WTC11 (cell line): ENCODE measurements around the gene SKAP2. TPM values are rescaled to one million over a fixed set of nuclear protein-coding genes. Genes with fewer than 3 reads are reported as not detected.

Experiments
- ATAC-seq: fragments of 200-7000 bp; cut with Tn5 transposase; 2 replicates; pipeline ENCODE4 v1.10.0; 2021; ENCODE audit warnings: mild to moderate bottlenecking, moderate library complexity
- CTCF ChIA-PET: fragments of 300-600 bp; sonication (Branson Sonifier 250); formaldehyde crosslinking; loops from one replicate; lab custom pipeline; 2021; ENCODE audit warnings: antibody characterized with exemption; lab: Charles Lee
- POLR2A ChIA-PET: fragments of 350-600 bp; sonication (Branson Sonifier 250); formaldehyde crosslinking; loops from one replicate; lab custom pipeline; 2021; ENCODE audit warnings: antibody characterized with exemption; lab: Charles Lee
- DNase-seq: peaks from one replicate; pipeline ENCODE4 v3.0.0; 2021; ENCODE audit warnings: low spot score
- H3K27ac Mint-ChIP-seq: 2 replicates; pipeline ENCODE4 v1.8.0; 2021; ENCODE audit warnings: mixed read lengths
- H3K27me3 Mint-ChIP-seq: 2 replicates; pipeline ENCODE4 v1.8.0; 2021; ENCODE audit warnings: low read depth, mild to moderate bottlenecking, moderate library complexity, mixed read lengths
- H3K36me3 Mint-ChIP-seq: 2 replicates; pipeline ENCODE4 v1.8.0; 2021; ENCODE audit warnings: mixed read lengths
- H3K4me1 Mint-ChIP-seq: 2 replicates; pipeline ENCODE4 v1.8.0; 2022; ENCODE audit warnings: mixed read lengths
- H3K4me3 Mint-ChIP-seq: 2 replicates; pipeline ENCODE4 v1.8.0; 2021; ENCODE audit warnings: mild to moderate bottlenecking, moderate library complexity, mixed read lengths
- H3K9me3 Mint-ChIP-seq: 2 replicates; pipeline ENCODE4 v1.8.0; 2021; ENCODE audit warnings: mixed read lengths
- FOXK1 ChIP-seq: sonication (generic); formaldehyde crosslinking; IDR thresholded peaks from 2 replicates; pipeline ENCODE4 v1.8.0; 2022; ENCODE audit warnings: mild to moderate bottlenecking, moderate library complexity, missing genetic modification reagents
- NFATC4 ChIP-seq: fragments of 250-450 bp; sonication (Bioruptor Pico); IDR thresholded peaks from 2 replicates; pipeline ENCODE4 v1.9.0; 2021; ENCODE audit warnings: mild to moderate bottlenecking
- NR2C2 ChIP-seq: sonication (generic); formaldehyde crosslinking; IDR thresholded peaks from 2 replicates; pipeline ENCODE4 v1.8.0; 2022; ENCODE audit warnings: mild to moderate bottlenecking, missing genetic modification reagents
- RELA ChIP-seq: sonication (generic); formaldehyde crosslinking; IDR thresholded peaks from 2 replicates; pipeline ENCODE4 v1.8.1; 2022; ENCODE audit warnings: missing genetic modification reagents, mild to moderate bottlenecking, borderline replicate concordance
- RORB ChIP-seq: fragments of 250-450 bp; sonication (Bioruptor Pico); IDR thresholded peaks from 2 replicates; pipeline ENCODE4 v1.9.0; 2021; ENCODE audit warnings: mild to moderate bottlenecking
- SMAD4 ChIP-seq: sonication (generic); formaldehyde crosslinking; IDR thresholded peaks from 2 replicates; pipeline ENCODE4 v1.8.0; 2022; ENCODE audit warnings: mild to moderate bottlenecking, missing genetic modification reagents
- ZNF138 ChIP-seq: sonication (generic); formaldehyde crosslinking; conservative IDR thresholded peaks from 2 replicates; pipeline ENCODE4 v1.8.1; 2022; ENCODE audit warnings: mild to moderate bottlenecking, moderate library complexity, missing genetic modification reagents
- ZNF396 ChIP-seq: fragments of 250-450 bp; sonication (Bioruptor Pico); IDR thresholded peaks from 2 replicates; pipeline ENCODE4 v1.8.0; 2021; ENCODE audit warnings: mild to moderate bottlenecking, moderate library complexity, borderline replicate concordance
- total RNA-seq: library from RNA; stranded (reverse); gene quantifications from 3 replicates; pipeline ENCODE4 v1.2.3, GENCODE V29; 2021
- TF ChIP-seq, protein P1 (sequence below): sonication (generic); formaldehyde crosslinking; IDR thresholded peaks from 2 replicates; pipeline ENCODE4 v1.8.1; 2023; ENCODE audit warnings: mild to moderate bottlenecking, missing genetic modification reagents
- TF ChIP-seq, protein P2 (sequence below): sonication (generic); formaldehyde crosslinking; IDR thresholded peaks from 2 replicates; pipeline ENCODE4 v1.8.1; 2022; ENCODE audit warnings: low read depth, mild to moderate bottlenecking, moderate library complexity, missing genetic modification reagents, borderline replicate concordance
- TF ChIP-seq, protein P3 (sequence below): fragments of 250-450 bp; sonication (Bioruptor Pico); IDR thresholded peaks from 2 replicates; pipeline ENCODE4 v1.9.0; 2021; ENCODE audit warnings: moderate library complexity, mild to moderate bottlenecking, inconsistent platforms, borderline replicate concordance
- TF ChIP-seq, protein P4 (sequence below): sonication (generic); formaldehyde crosslinking; IDR thresholded peaks from 2 replicates; pipeline ENCODE4 v1.8.1; 2023; ENCODE audit warnings: mild to moderate bottlenecking, missing genetic modification reagents, moderate library complexity
- TF ChIP-seq, protein P5 (sequence below): sonication (generic); formaldehyde crosslinking; IDR thresholded peaks from 2 replicates; pipeline ENCODE4 v1.8.1; 2022; ENCODE audit warnings: low read depth, missing genetic modification reagents, borderline replicate concordance
- TF ChIP-seq, protein P6 (sequence below): fragments of 250-450 bp; sonication (Bioruptor Pico); IDR thresholded peaks from 2 replicates; pipeline ENCODE4 v1.9.0; 2021; ENCODE audit warnings: mild to moderate bottlenecking
- TF ChIP-seq, protein P7 (sequence below): fragments of 250-450 bp; sonication (Bioruptor Pico); IDR thresholded peaks from 2 replicates; pipeline ENCODE4 v1.8.0; 2021; ENCODE audit warnings: mild to moderate bottlenecking
- TF ChIP-seq, protein P8 (sequence below): sonication (generic); formaldehyde crosslinking; IDR thresholded peaks from 2 replicates; pipeline ENCODE4 v1.8.1; 2022; ENCODE audit warnings: mild to moderate bottlenecking, moderate library complexity, missing genetic modification reagents
- TF ChIP-seq, protein P9 (sequence below): sonication (generic); formaldehyde crosslinking; IDR thresholded peaks from 2 replicates; pipeline ENCODE4 v1.8.0; 2022; ENCODE audit warnings: mild to moderate bottlenecking, missing genetic modification reagents
- TF ChIP-seq, protein P10 (sequence below): sonication (generic); formaldehyde crosslinking; IDR thresholded peaks from 2 replicates; pipeline ENCODE4 v1.8.1; 2022; ENCODE audit warnings: missing genetic modification reagents, borderline replicate concordance

The SKAP2 gene
- total RNA-seq, 1 experiment from 2014 or later: 2.5 TPM

DNA sequence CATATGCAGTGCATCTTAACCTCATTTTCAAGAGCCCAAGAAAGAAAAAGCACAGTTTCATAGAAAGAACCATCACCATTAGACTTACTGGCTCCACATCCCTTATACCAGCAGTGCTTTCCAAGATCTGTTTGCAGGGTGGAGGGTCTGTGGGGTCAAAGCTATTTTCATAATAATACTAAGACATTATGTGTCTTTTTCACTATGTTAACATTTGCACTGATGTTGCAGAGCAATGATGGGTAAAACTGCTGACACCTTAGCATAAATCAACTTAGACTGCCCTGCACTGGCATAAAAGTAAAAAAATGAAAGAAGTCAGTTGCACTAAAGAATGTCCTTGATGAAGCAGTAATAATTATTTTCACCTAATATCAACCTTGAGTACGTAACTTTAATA is 166.2 kb downstream of the SKAP2 start:
- Mint-ChIP-seq H3K4me3 (no peak overlapping the region), H3K36me3 (no peaks in the 10 kb centered on the region), H3K4me1 (peaks cover 4% of the 10 kb centered on the region; the same call in 1 of the 2 replicates), H3K27me3 (no peaks in the 10 kb centered on the region)
- DNase-seq (no peak), ATAC-seq (no peak)
- POLR2A ChIA-PET: no interaction called here
- TF ChIP-seq, protein P1, sequence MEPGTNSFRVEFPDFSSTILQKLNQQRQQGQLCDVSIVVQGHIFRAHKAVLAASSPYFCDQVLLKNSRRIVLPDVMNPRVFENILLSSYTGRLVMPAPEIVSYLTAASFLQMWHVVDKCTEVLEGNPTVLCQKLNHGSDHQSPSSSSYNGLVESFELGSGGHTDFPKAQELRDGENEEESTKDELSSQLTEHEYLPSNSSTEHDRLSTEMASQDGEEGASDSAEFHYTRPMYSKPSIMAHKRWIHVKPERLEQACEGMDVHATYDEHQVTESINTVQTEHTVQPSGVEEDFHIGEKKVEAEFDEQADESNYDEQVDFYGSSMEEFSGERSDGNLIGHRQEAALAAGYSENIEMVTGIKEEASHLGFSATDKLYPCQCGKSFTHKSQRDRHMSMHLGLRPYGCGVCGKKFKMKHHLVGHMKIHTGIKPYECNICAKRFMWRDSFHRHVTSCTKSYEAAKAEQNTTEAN (CRISPR knock-in tag): no peak
- TF ChIP-seq, all 79 proteins: peak for 0
- CTCF ChIA-PET: no interaction called here
- H3K27ac Mint-ChIP-seq: no peak overlapping the region
- H3K9me3 Mint-ChIP-seq: no peaks in the 10 kb centered on the region

DNA sequence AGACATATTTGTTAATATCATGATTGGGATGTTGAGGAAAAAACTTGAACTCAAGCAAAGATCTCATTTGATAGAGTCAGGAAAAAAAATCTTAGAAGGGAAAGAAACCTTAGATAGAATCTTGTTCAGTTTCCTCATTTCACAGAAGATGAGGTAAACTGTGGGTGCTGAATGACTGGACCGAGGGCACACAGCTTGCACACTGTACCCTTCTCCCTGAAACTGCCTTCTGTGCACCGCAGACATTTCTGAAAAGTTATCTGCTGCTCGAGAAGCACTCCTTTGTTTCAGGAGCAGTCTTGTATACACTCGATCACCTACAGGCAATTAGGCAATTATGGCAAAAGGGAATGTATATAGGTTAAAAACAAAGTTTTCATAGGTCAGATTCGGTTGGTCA is 167.4 kb downstream of the SKAP2 start:
- Mint-ChIP-seq H3K4me1 (peaks cover 14% of the 10 kb centered on the region), H3K36me3 (no peaks in the 10 kb centered on the region), H3K27me3 (no peaks in the 10 kb centered on the region), H3K4me3 (no peak overlapping the region)
- CTCF ChIA-PET: no interaction called here
- ATAC-seq (no peak), DNase-seq (no peak)
- TF ChIP-seq RORB (CRISPR knock-in tag) (no peak), NR2C2 (CRISPR knock-in tag) (no peak), RELA (no peak), SMAD4 (CRISPR knock-in tag) (no peak), FOXK1 (CRISPR knock-in tag) (no peak)
- TF ChIP-seq, protein P2, sequence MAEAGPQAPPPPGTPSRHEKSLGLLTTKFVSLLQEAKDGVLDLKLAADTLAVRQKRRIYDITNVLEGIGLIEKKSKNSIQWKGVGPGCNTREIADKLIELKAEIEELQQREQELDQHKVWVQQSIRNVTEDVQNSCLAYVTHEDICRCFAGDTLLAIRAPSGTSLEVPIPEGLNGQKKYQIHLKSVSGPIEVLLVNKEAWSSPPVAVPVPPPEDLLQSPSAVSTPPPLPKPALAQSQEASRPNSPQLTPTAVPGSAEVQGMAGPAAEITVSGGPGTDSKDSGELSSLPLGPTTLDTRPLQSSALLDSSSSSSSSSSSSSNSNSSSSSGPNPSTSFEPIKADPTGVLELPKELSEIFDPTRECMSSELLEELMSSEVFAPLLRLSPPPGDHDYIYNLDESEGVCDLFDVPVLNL (CRISPR knock-in tag): no peak
- TF ChIP-seq, protein P3, sequence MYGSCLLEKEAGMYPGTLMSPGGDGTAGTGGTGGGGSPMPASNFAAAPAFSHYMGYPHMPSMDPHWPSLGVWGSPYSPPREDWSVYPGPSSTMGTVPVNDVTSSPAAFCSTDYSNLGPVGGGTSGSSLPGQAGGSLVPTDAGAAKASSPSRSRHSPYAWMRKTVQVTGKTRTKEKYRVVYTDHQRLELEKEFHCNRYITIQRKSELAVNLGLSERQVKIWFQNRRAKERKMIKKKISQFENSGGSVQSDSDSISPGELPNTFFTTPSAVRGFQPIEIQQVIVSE (CRISPR knock-in tag): no peak
- TF ChIP-seq, protein P4, sequence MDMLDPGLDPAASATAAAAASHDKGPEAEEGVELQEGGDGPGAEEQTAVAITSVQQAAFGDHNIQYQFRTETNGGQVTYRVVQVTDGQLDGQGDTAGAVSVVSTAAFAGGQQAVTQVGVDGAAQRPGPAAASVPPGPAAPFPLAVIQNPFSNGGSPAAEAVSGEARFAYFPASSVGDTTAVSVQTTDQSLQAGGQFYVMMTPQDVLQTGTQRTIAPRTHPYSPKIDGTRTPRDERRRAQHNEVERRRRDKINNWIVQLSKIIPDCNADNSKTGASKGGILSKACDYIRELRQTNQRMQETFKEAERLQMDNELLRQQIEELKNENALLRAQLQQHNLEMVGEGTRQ: no peak
- TF ChIP-seq, protein P5, sequence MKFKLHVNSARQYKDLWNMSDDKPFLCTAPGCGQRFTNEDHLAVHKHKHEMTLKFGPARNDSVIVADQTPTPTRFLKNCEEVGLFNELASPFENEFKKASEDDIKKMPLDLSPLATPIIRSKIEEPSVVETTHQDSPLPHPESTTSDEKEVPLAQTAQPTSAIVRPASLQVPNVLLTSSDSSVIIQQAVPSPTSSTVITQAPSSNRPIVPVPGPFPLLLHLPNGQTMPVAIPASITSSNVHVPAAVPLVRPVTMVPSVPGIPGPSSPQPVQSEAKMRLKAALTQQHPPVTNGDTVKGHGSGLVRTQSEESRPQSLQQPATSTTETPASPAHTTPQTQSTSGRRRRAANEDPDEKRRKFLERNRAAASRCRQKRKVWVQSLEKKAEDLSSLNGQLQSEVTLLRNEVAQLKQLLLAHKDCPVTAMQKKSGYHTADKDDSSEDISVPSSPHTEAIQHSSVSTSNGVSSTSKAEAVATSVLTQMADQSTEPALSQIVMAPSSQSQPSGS (CRISPR knock-in tag): no peak
- TF ChIP-seq, protein P6, sequence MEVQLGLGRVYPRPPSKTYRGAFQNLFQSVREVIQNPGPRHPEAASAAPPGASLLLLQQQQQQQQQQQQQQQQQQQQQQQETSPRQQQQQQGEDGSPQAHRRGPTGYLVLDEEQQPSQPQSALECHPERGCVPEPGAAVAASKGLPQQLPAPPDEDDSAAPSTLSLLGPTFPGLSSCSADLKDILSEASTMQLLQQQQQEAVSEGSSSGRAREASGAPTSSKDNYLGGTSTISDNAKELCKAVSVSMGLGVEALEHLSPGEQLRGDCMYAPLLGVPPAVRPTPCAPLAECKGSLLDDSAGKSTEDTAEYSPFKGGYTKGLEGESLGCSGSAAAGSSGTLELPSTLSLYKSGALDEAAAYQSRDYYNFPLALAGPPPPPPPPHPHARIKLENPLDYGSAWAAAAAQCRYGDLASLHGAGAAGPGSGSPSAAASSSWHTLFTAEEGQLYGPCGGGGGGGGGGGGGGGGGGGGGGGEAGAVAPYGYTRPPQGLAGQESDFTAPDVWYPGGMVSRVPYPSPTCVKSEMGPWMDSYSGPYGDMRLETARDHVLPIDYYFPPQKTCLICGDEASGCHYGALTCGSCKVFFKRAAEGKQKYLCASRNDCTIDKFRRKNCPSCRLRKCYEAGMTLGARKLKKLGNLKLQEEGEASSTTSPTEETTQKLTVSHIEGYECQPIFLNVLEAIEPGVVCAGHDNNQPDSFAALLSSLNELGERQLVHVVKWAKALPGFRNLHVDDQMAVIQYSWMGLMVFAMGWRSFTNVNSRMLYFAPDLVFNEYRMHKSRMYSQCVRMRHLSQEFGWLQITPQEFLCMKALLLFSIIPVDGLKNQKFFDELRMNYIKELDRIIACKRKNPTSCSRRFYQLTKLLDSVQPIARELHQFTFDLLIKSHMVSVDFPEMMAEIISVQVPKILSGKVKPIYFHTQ: no peak
- TF ChIP-seq, protein P7, sequence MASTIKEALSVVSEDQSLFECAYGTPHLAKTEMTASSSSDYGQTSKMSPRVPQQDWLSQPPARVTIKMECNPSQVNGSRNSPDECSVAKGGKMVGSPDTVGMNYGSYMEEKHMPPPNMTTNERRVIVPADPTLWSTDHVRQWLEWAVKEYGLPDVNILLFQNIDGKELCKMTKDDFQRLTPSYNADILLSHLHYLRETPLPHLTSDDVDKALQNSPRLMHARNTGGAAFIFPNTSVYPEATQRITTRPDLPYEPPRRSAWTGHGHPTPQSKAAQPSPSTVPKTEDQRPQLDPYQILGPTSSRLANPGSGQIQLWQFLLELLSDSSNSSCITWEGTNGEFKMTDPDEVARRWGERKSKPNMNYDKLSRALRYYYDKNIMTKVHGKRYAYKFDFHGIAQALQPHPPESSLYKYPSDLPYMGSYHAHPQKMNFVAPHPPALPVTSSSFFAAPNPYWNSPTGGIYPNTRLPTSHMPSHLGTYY (CRISPR knock-in tag): no peak
- TF ChIP-seq, all 79 proteins: peak for 0
- POLR2A ChIA-PET: no interaction called here
- H3K27ac Mint-ChIP-seq: no peak overlapping the region
- no peaks in the 10 kb centered on the region for H3K9me3 Mint-ChIP-seq

DNA sequence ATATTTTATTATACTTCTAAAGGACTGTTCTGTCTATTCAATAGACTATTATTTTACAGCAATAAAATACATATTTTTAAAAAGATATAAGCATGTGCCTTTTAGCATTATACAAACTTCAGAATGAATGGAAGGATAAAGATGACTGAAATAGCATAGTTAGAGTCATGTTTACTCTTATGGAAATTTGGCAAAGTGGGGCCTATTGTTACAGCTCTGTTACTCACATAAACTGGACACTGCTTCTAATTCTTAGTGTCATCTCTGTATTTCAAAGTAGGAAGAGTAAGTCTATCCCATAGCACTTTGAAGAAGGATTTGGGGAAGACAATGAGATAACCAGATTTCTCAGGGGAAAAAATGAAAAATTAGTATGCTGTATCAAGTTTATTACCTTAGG is 168.2 kb downstream of the SKAP2 start:
- Mint-ChIP-seq H3K27ac (no peak overlapping the region), H3K4me3 (no peak overlapping the region), H3K36me3 (no peaks in the 10 kb centered on the region), H3K9me3 (no peaks in the 10 kb centered on the region), H3K27me3 (no peaks in the 10 kb centered on the region), H3K4me1 (peaks cover 21% of the 10 kb centered on the region)
- ATAC-seq: no peak
- ChIA-PET POLR2A (no interaction called here), CTCF (no interaction called here)
- no peak for DNase-seq
- no peak for TF ChIP-seq NFATC4 (CRISPR knock-in tag)
- TF ChIP-seq, protein P8, sequence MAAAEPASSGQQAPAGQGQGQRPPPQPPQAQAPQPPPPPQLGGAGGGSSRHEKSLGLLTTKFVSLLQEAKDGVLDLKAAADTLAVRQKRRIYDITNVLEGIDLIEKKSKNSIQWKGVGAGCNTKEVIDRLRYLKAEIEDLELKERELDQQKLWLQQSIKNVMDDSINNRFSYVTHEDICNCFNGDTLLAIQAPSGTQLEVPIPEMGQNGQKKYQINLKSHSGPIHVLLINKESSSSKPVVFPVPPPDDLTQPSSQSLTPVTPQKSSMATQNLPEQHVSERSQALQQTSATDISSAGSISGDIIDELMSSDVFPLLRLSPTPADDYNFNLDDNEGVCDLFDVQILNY (CRISPR knock-in tag): no peak
- TF ChIP-seq, protein P9, sequence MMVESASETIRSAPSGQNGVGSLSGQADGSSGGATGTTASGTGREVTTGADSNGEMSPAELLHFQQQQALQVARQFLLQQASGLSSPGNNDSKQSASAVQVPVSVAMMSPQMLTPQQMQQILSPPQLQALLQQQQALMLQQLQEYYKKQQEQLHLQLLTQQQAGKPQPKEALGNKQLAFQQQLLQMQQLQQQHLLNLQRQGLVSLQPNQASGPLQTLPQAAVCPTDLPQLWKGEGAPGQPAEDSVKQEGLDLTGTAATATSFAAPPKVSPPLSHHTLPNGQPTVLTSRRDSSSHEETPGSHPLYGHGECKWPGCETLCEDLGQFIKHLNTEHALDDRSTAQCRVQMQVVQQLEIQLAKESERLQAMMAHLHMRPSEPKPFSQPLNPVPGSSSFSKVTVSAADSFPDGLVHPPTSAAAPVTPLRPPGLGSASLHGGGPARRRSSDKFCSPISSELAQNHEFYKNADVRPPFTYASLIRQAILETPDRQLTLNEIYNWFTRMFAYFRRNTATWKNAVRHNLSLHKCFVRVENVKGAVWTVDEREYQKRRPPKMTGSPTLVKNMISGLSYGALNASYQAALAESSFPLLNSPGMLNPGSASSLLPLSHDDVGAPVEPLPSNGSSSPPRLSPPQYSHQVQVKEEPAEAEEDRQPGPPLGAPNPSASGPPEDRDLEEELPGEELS (CRISPR knock-in tag): no peak
- TF ChIP-seq, protein P10, sequence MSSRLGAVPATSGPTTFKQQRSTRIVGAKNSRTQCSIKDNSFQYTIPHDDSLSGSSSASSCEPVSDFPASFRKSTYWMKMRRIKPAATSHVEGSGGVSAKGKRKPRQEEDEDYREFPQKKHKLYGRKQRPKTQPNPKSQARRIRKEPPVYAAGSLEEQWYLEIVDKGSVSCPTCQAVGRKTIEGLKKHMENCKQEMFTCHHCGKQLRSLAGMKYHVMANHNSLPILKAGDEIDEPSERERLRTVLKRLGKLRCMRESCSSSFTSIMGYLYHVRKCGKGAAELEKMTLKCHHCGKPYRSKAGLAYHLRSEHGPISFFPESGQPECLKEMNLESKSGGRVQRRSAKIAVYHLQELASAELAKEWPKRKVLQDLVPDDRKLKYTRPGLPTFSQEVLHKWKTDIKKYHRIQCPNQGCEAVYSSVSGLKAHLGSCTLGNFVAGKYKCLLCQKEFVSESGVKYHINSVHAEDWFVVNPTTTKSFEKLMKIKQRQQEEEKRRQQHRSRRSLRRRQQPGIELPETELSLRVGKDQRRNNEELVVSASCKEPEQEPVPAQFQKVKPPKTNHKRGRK (CRISPR knock-in tag): no peak
- TF ChIP-seq ZNF138: no peak
- no peak for TF ChIP-seq ZNF396 (CRISPR knock-in tag)
